Gastroesophageal sphincter (tissue), 3 donors: ENCODE measurements around the gene FBXO28.

Experiments
- CTCF ChIP-seq, 4 experiments: fragments of 200-600 bp in 2 of 4; fragments of 450-650 bp in 2 of 4; sonication (generic) in 1 of 4; IDR thresholded peaks; one replicate each; pipeline ENCODE4 v1.5.1; 2017 to 2019; ENCODE audit warnings: antibody characterized with exemption in 4 of 4, mild to moderate bottlenecking in 2 of 4, moderate library complexity in 2 of 4
- EP300 ChIP-seq: sonication (generic); formaldehyde crosslinking; IDR thresholded peaks from one replicate; pipeline ENCODE4 v1.6.1; 2017; ENCODE audit warnings: antibody characterized with exemption, mild to moderate bottlenecking
- POLR2A ChIP-seq, 2 donors: fragments of 450-650 bp; IDR thresholded peaks; one replicate each; pipeline ENCODE4 v1.6.1; 2017; ENCODE audit warnings: antibody characterized with exemption in 2 of 2, mild to moderate bottlenecking in 2 of 2, moderate library complexity in 1 of 2
- POLR2AphosphoS5 ChIP-seq: sonication (generic); formaldehyde crosslinking; IDR thresholded peaks from one replicate; pipeline ENCODE4 v1.6.1; 2017; ENCODE audit warnings: antibody characterized with exemption

GRCh38 chr1:224188286-224188685, 74.4 kb downstream of the FBXO28 start:
- TF ChIP-seq CTCF (IDR thresholded peaks at IDR 0.05), result no peak
- no peak for TF ChIP-seq EP300
- TF ChIP-seq POLR2A (IDR thresholded peaks at IDR 0.05), result no peak
- TF ChIP-seq POLR2AphosphoS5, result no peak
